Neural cell (in vitro differentiated cells): ENCODE results near the gene SMARCB1.

Experiments used
- EP300 ChIP-seq: fragments of 450-650 bp; conservative IDR thresholded peaks from 2 replicates; pipeline ENCODE4 v1.6.1; 2014; ENCODE audit warnings: antibody characterized with exemption, mild to moderate bottlenecking, moderate library complexity; ENCODE audit not compliant: poor library complexity, severe bottlenecking
- EZH2 ChIP-seq: fragments of 200-600, 300-800 bp; shearing (Covaris generic), sonication (generic); IDR thresholded peaks from 2 replicates; pipeline ENCODE4 v1.6.1; 2014; ENCODE audit warnings: antibody characterized with exemption, low read length, borderline replicate concordance, mild to moderate bottlenecking; ENCODE audit not compliant: insufficient read depth, poor library complexity, severe bottlenecking
- POLR2AphosphoS5 ChIP-seq: IDR thresholded peaks from 2 replicates; pipeline ENCODE4 v1.6.1; 2012
- REST ChIP-seq: IDR thresholded peaks from 2 replicates; pipeline ENCODE4 v1.6.1; 2012; ENCODE audit warnings: borderline replicate concordance
- SMC3 ChIP-seq: fragments of 450-650 bp; conservative IDR thresholded peaks from 2 replicates; pipeline ENCODE4 v1.6.1; 2014; ENCODE audit warnings: antibody characterized with exemption, mild to moderate bottlenecking, moderate library complexity; ENCODE audit not compliant: poor library complexity
- TF ChIP-seq, protein P1 (sequence below): fragments of 450-650 bp; IDR thresholded peaks from 2 replicates; pipeline ENCODE4 v1.5.1; 2014; ENCODE audit warnings: antibody characterized with exemption, mild to moderate bottlenecking, moderate library complexity; ENCODE audit not compliant: poor library complexity, severe bottlenecking

- TF ChIP-seq, protein P1, sequence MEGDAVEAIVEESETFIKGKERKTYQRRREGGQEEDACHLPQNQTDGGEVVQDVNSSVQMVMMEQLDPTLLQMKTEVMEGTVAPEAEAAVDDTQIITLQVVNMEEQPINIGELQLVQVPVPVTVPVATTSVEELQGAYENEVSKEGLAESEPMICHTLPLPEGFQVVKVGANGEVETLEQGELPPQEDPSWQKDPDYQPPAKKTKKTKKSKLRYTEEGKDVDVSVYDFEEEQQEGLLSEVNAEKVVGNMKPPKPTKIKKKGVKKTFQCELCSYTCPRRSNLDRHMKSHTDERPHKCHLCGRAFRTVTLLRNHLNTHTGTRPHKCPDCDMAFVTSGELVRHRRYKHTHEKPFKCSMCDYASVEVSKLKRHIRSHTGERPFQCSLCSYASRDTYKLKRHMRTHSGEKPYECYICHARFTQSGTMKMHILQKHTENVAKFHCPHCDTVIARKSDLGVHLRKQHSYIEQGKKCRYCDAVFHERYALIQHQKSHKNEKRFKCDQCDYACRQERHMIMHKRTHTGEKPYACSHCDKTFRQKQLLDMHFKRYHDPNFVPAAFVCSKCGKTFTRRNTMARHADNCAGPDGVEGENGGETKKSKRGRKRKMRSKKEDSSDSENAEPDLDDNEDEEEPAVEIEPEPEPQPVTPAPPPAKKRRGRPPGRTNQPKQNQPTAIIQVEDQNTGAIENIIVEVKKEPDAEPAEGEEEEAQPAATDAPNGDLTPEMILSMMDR: no peak
- TF ChIP-seq SMC3 (no peak), POLR2AphosphoS5 (no peak), REST (no peak), EP300 (no peak), EZH2 (no peak)
Measured at GRCh38 chr22:23782703-23783102, 4.1 kb upstream of the SMARCB1 start.
